Spleen (tissue), 11 donors: Measurements from ENCODE around the gene NLGN1. TPM values are rescaled to one million over a fixed set of nuclear protein-coding genes. Genes with fewer than 3 reads are reported as not detected.

Experiments
- DNase-seq: peaks from one replicate; pipeline ENCODE4 v3.0.0-alpha.2; 2020
- H3K27ac ChIP-seq, 8 donors: fragments of 200-600 bp; sonication (generic) in 7 of 8; 1 replicate in 4 of 8; 2 replicates in 4 of 8; pipeline versions ENCODE4 v1.5.0 to v1.8.0; 2016 to 2021; ENCODE audit warnings: inconsistent platforms in 4 of 8, mild to moderate bottlenecking in 4 of 8, moderate library complexity in 1 of 8
- H3K27me3 ChIP-seq, 7 donors: fragments of 200-600 bp; sonication (generic) in 6 of 7; replicated peaks in 1 of 7; 1 replicate in 4 of 7; 2 replicates in 3 of 7; pipeline versions ENCODE4 v1.5.0 to v1.8.0; 2016 to 2021; ENCODE audit warnings: inconsistent platforms in 3 of 7, mild to moderate bottlenecking in 1 of 7
- H3K36me3 ChIP-seq, 6 donors: fragments of 200-600 bp; sonication (generic) in 5 of 6; 1 replicate in 4 of 6; 2 replicates in 2 of 6; pipeline versions ENCODE4 v1.5.0 to v1.8.0; 2016 to 2021; ENCODE audit warnings: inconsistent platforms in 2 of 6
- H3K4me1 ChIP-seq, 6 donors: fragments of 200-600 bp; sonication (generic) in 5 of 6; 1 replicate in 3 of 6; 2 replicates in 3 of 6; pipeline versions ENCODE4 v1.5.0 to v1.8.0; 2016 to 2021; ENCODE audit warnings: inconsistent platforms in 3 of 6
- H3K4me3 ChIP-seq, 8 donors: fragments of 200-600 bp; sonication (generic) in 7 of 8; 1 replicate in 4 of 8; 2 replicates in 4 of 8; pipeline versions ENCODE4 v1.5.0 to v1.8.0; 2016 to 2021; ENCODE audit warnings: inconsistent platforms in 4 of 8, mild to moderate bottlenecking in 4 of 8, moderate library complexity in 2 of 8
- H3K9me3 ChIP-seq, 8 donors: fragments of 200-600 bp; sonication (generic) in 7 of 8; 1 replicate in 4 of 8; 2 replicates in 4 of 8; pipeline versions ENCODE4 v1.5.0 to v1.8.0; 2016 to 2021; ENCODE audit warnings: inconsistent platforms in 4 of 8
- CTCF ChIP-seq, 11 experiments: fragments of 200-600 bp in 7 of 11; fragments of 450-650 bp in 4 of 11; sonication (generic) in 4 of 11; IDR thresholded peaks in 8 of 11; conservative IDR thresholded peaks in 3 of 11; 1 replicate in 7 of 11; 2 replicates in 4 of 11; pipeline versions ENCODE4 v1.4.0 to v1.8.0; 2016 to 2021; ENCODE audit warnings: antibody characterized with exemption in 11 of 11, inconsistent platforms in 4 of 11, mild to moderate bottlenecking in 1 of 11
- POLR2A ChIP-seq, 3 donors: fragments of 450-650 bp; IDR thresholded peaks; one replicate each; pipeline ENCODE4 v1.5.1; 2017; ENCODE audit warnings: antibody characterized with exemption in 3 of 3, mild to moderate bottlenecking in 1 of 3
- POLR2AphosphoS5 ChIP-seq, 3 donors: sonication (generic); formaldehyde crosslinking; IDR thresholded peaks; one replicate each; pipeline ENCODE4 v1.5.1; 2017; ENCODE audit warnings: antibody characterized with exemption in 3 of 3
- WGBS, 5 donors: extraction: QIAGEN DNeasy Blood & Tissue Kit in 3 of 5; methylation state at CpG; one replicate each; pipeline versions ENCODE4 v1.1.5 to v1.1.7; 2013 to 2018; 5-methylcytosine and 5-hydroxymethylcytosine counted together
- intact Hi-C: fragments of 100-400 bp; cut with DNase I; formaldehyde crosslinking; loops from one replicate; pipeline ENCODE4 v1.15.0; 2023; ENCODE audit warnings: low total_unique reads
- polyA plus RNA-seq, 3 donors: library from polyadenylated mRNA; stranded (reverse); fragments of 200-250 nt; gene quantifications; one replicate each; pipeline ENCODE4 v1.2.1, GENCODE V29; 2013
- total RNA-seq, 7 donors: library from RNA; depleted of rRNA in 3 of 7; stranded (reverse); fragments of >200 nt in 3 of 7; fragmentation: NEBNext Ultra II Directional in 4 of 7; extraction: Animal tissue kit (Norgen Biotek cat#: 25700) in 4 of 7; gene quantifications; one replicate each; pipeline versions ENCODE4 v1.1.0 to v1.2.1, GENCODE V29; 2016 to 2021
- donor health status: healthy with polysubstance abuse.
- donor health status: DM: no; HTN: no; CAD: no; lungs with moderate emphysema.
- donor health status: DM: no; HTN: no; CAD: no.
- donor health status: Bipolar disorder and iron deficiency.
- donor health status: healthy.
- donor health status: DM: no; HTN: no; CAD: no.
- donor health status: DM: yes; HTN: yes; CAD: no.

The NLGN1 gene
- total and polyA plus RNA-seq, 10 donors, result 0.03 to 0.13 (median 0.03) TPM; not detected in 7

- no peaks in the 10 kb centered on the region for H3K9me3 ChIP-seq
- TF ChIP-seq POLR2A (IDR thresholded peaks at IDR 0.05), result no peak
- H3K36me3 ChIP-seq, result no peaks in the 10 kb centered on the region
- no peak for DNase-seq
- intact Hi-C loops, result no loop called here
- H3K4me3 ChIP-seq, result no peak overlapping the region
- H3K4me1 ChIP-seq, result no peaks in the 10 kb centered on the region
- H3K27ac ChIP-seq, result no peak overlapping the region
- WGBS, 5 donors, result 44 to 70% (median 66%) methylated on average over 3 of the region's 3 CpGs
- no peaks in the 10 kb centered on the region for H3K27me3 ChIP-seq
Observed at GRCh38 chr3:173826901-173827609, 429.5 kb downstream of the NLGN1 start.

GRCh38 chr3:173838644-173839043, 441.1 kb downstream of the NLGN1 start:
- no peaks in the 10 kb centered on the region for H3K4me1 ChIP-seq
- WGBS, 5 donors, result 72 to 88% (median 80%) methylated on average over 4 of the region's 4 CpGs
- H3K27me3 ChIP-seq, result no peaks in the 10 kb centered on the region
- no peak for DNase-seq
- peaks cover 0 to 4% (median 0%) of the 10 kb centered on the region in 8 donors for H3K9me3 ChIP-seq
- intact Hi-C loops, result no loop called here
- H3K36me3 ChIP-seq, result no peaks in the 10 kb centered on the region
- no peak overlapping the region for H3K4me3 ChIP-seq
- TF ChIP-seq POLR2AphosphoS5 (IDR thresholded peaks at IDR 0.05), result no peak
- TF ChIP-seq POLR2A (IDR thresholded peaks at IDR 0.05), result no peak
- TF ChIP-seq CTCF (IDR thresholded peaks at IDR 0.05 in 8 of 11, conservative IDR thresholded peaks at IDR 0.05 in 3 of 11), result no peak
- H3K27ac ChIP-seq, result no peak overlapping the region

GRCh38 chr3:173839859-173840258, 442.3 kb downstream of the NLGN1 start:
- Histone ChIP-seq H3K27me3 (no peaks in the 10 kb centered on the region), H3K4me3 (no peak overlapping the region), H3K9me3 (peaks cover 0 to 4% (median 0%) of the 10 kb centered on the region in 8 donors), H3K4me1 (no peaks in the 10 kb centered on the region), H3K36me3 (no peaks in the 10 kb centered on the region), H3K27ac (no peak overlapping the region)
- no peak for TF ChIP-seq POLR2AphosphoS5 (IDR thresholded peaks at IDR 0.05)
- intact Hi-C loops, result no loop called here
- DNase-seq, result no peak
- 63 to 76% (median 72%) methylated on average over 3 of the region's 3 CpGs for WGBS, 5 donors

- TF ChIP-seq POLR2AphosphoS5 (IDR thresholded peaks at IDR 0.05), result no peak
- TF ChIP-seq POLR2A (IDR thresholded peaks at IDR 0.05), result no peak
- no peak for TF ChIP-seq CTCF (IDR thresholded peaks at IDR 0.05 in 8 of 11, conservative IDR thresholded peaks at IDR 0.05 in 3 of 11)
- Histone ChIP-seq H3K9me3 (peaks cover 0 to 4% (median 0%) of the 10 kb centered on the region in 8 donors), H3K4me1 (no peaks in the 10 kb centered on the region), H3K27ac (no peak overlapping the region), H3K36me3 (no peaks in the 10 kb centered on the region), H3K4me3 (no peak overlapping the region), H3K27me3 (no peaks in the 10 kb centered on the region)
- 59 to 88% (median 69%) methylated on average over 1 of the region's 1 CpG for WGBS, 5 donors
- intact Hi-C loops, result no loop called here
- DNase-seq, result no peak
Observed at GRCh38 chr3:173841334-173841733, 443.8 kb downstream of the NLGN1 start.

GRCh38 chr3:173843060-173843459, 445.5 kb downstream of the NLGN1 start:
- 66 to 83% (median 73%) methylated on average over 3 of the region's 3 CpGs for WGBS, 5 donors
- no peaks in the 10 kb centered on the region for H3K27me3 ChIP-seq
- H3K4me1 ChIP-seq, result no peaks in the 10 kb centered on the region
- H3K36me3 ChIP-seq, result no peaks in the 10 kb centered on the region
- H3K9me3 ChIP-seq, result peaks cover 0 to 4% (median 0%) of the 10 kb centered on the region in 8 donors
- TF ChIP-seq POLR2A (IDR thresholded peaks at IDR 0.05), result no peak
- TF ChIP-seq CTCF (IDR thresholded peaks at IDR 0.05 in 8 of 11, conservative IDR thresholded peaks at IDR 0.05 in 3 of 11), result no peak
- no peak for TF ChIP-seq POLR2AphosphoS5 (IDR thresholded peaks at IDR 0.05)
- H3K4me3 ChIP-seq, result no peak overlapping the region
- no peak for DNase-seq
- intact Hi-C loops, result no loop called here
- no peak overlapping the region for H3K27ac ChIP-seq
